ENCODE measurements around the gene GRM1.

- TF ChIP-seq, protein P1, sequence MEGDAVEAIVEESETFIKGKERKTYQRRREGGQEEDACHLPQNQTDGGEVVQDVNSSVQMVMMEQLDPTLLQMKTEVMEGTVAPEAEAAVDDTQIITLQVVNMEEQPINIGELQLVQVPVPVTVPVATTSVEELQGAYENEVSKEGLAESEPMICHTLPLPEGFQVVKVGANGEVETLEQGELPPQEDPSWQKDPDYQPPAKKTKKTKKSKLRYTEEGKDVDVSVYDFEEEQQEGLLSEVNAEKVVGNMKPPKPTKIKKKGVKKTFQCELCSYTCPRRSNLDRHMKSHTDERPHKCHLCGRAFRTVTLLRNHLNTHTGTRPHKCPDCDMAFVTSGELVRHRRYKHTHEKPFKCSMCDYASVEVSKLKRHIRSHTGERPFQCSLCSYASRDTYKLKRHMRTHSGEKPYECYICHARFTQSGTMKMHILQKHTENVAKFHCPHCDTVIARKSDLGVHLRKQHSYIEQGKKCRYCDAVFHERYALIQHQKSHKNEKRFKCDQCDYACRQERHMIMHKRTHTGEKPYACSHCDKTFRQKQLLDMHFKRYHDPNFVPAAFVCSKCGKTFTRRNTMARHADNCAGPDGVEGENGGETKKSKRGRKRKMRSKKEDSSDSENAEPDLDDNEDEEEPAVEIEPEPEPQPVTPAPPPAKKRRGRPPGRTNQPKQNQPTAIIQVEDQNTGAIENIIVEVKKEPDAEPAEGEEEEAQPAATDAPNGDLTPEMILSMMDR (conservative IDR thresholded peaks at IDR 0.05) = no peak
- no peak for TF ChIP-seq ZFX (IDR thresholded peaks at IDR 0.05)
Measured at GRCh38 chr6:146423452-146423851, 394.6 kb downstream of the GRM1 start.

Data from C4-2B (cell line).